HEK293 (cell line): ENCODE data around the gene RACK1.

Source experiments
- EGR2 ChIP-seq: fragments of 450-650 bp; formaldehyde crosslinking; IDR thresholded peaks from 2 replicates; pipeline ENCODE4 v1.5.1; 2016; ENCODE audit warnings: low read depth, missing biosample characterization, missing genetic modification characterization
- GLIS1 ChIP-seq: fragments of 450-650 bp; formaldehyde crosslinking; IDR thresholded peaks from 2 replicates; pipeline ENCODE4 v1.5.1; 2016; ENCODE audit warnings: missing biosample characterization, missing genetic modification characterization
- SETDB1 ChIP-seq: IDR thresholded peaks from one replicate; pipeline ENCODE4 v1.6.1; 2017; ENCODE audit warnings: mild to moderate bottlenecking, low read length, moderate library complexity, mixed read lengths; ENCODE audit not compliant: insufficient read length
- TCF7L2 ChIP-seq: IDR thresholded peaks from 2 replicates; pipeline ENCODE4 v1.6.1; 2011; ENCODE audit warnings: low read depth, mild to moderate bottlenecking, inconsistent platforms, low read length, moderate library complexity, borderline replicate concordance
- ZEB2 ChIP-seq: fragments of 450-650 bp; formaldehyde crosslinking; IDR thresholded peaks from 2 replicates; pipeline ENCODE4 v1.5.1; 2016; ENCODE audit warnings: missing biosample characterization, missing genetic modification characterization
- ZNF16 ChIP-seq: fragments of 450-650 bp; formaldehyde crosslinking; IDR thresholded peaks from 2 replicates; pipeline ENCODE4 v1.5.1; 2016; ENCODE audit warnings: low read depth, missing biosample characterization, missing genetic modification characterization
- ZNF239 ChIP-seq: fragments of 450-650 bp; formaldehyde crosslinking; IDR thresholded peaks from 2 replicates; pipeline ENCODE4 v1.5.1; 2016; ENCODE audit warnings: missing biosample characterization, missing genetic modification characterization
- ZNF335 ChIP-seq: fragments of 450-650 bp; formaldehyde crosslinking; conservative IDR thresholded peaks from 2 replicates; pipeline ENCODE4 v1.5.1; 2016; ENCODE audit warnings: missing biosample characterization, missing genetic modification characterization
- ZNF391 ChIP-seq: fragments of 450-650 bp; formaldehyde crosslinking; IDR thresholded peaks from 2 replicates; pipeline ENCODE4 v1.5.1; 2016; ENCODE audit warnings: low read depth, missing biosample characterization, missing genetic modification characterization, borderline replicate concordance
- ZNF394 ChIP-seq: fragments of 450-650 bp; formaldehyde crosslinking; IDR thresholded peaks from 2 replicates; pipeline ENCODE4 v1.5.1; 2016; ENCODE audit warnings: missing biosample characterization, missing genetic modification characterization, mild to moderate bottlenecking, moderate library complexity, borderline replicate concordance
- ZNF501 ChIP-seq: fragments of 450-650 bp; formaldehyde crosslinking; IDR thresholded peaks from 2 replicates; pipeline ENCODE4 v1.5.1; 2016; ENCODE audit warnings: missing biosample characterization, missing genetic modification characterization
- ZNF514 ChIP-seq: fragments of 450-650 bp; formaldehyde crosslinking; IDR thresholded peaks from 2 replicates; pipeline ENCODE4 v1.5.1; 2016; ENCODE audit warnings: missing biosample characterization, missing genetic modification characterization
- ZNF530 ChIP-seq: fragments of 450-650 bp; formaldehyde crosslinking; IDR thresholded peaks from 2 replicates; pipeline ENCODE4 v1.5.1; 2016; ENCODE audit warnings: low read depth, missing biosample characterization, missing genetic modification characterization
- ZNF585B ChIP-seq: fragments of 450-650 bp; formaldehyde crosslinking; IDR thresholded peaks from 2 replicates; pipeline ENCODE4 v1.5.1; 2016; ENCODE audit warnings: missing biosample characterization, missing genetic modification characterization
- ZNF76 ChIP-seq: fragments of 450-650 bp; formaldehyde crosslinking; IDR thresholded peaks from 2 replicates; pipeline ENCODE4; 2016; ENCODE audit warnings: low read depth, missing biosample characterization, missing genetic modification characterization, borderline replicate concordance
- ZNF768 ChIP-seq: fragments of 450-650 bp; formaldehyde crosslinking; IDR thresholded peaks from 2 replicates; pipeline ENCODE4 v1.5.1; 2018; ENCODE audit warnings: missing biosample characterization, mild to moderate bottlenecking, missing genetic modification characterization
- TF ChIP-seq, protein P1 (sequence below): fragments of 450-650 bp; formaldehyde crosslinking; IDR thresholded peaks from 2 replicates; pipeline ENCODE4 v1.5.1; 2016; ENCODE audit warnings: missing biosample characterization, missing genetic modification characterization, borderline replicate concordance
- TF ChIP-seq, protein P2 (sequence below): fragments of 450-650 bp; formaldehyde crosslinking; IDR thresholded peaks from 2 replicates; pipeline ENCODE4 v1.5.1; 2016; ENCODE audit warnings: missing biosample characterization, missing genetic modification characterization
- TF ChIP-seq, protein P3 (sequence below): fragments of 450-650 bp; formaldehyde crosslinking; IDR thresholded peaks from 2 replicates; pipeline ENCODE4 v1.5.1; 2016; ENCODE audit warnings: missing biosample characterization, missing genetic modification characterization
- TF ChIP-seq, protein P4 (sequence below): fragments of 450-650 bp; formaldehyde crosslinking; IDR thresholded peaks from 2 replicates; pipeline ENCODE4 v1.5.1; 2016; ENCODE audit warnings: missing biosample characterization, missing genetic modification characterization, borderline replicate concordance
- TF ChIP-seq, protein P5 (sequence below): fragments of 450-650 bp; formaldehyde crosslinking; conservative IDR thresholded peaks from 2 replicates; pipeline ENCODE4 v1.5.1; 2016; ENCODE audit warnings: low read depth, missing biosample characterization, missing genetic modification characterization

RACK1 gene

DNA sequence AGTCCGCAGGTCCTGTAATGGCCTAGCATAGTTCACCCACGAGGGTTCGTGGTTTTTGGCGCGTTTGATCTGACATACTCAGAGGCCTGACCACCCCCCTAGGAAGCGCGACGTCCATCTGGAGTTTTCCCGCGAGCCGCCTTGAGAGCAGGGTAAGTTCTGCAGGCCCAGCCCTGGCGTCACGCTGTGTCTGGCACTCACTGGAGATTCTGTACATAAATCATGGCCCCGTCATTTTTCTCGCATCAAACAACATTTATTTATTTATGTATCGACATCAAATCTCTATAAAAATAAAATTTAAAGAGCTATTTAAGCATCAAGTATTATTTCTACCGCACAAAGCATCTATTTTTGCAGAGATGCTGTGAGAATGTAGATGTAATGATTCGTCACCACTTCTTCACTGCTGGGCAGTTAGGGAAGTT is 21.1 kb downstream of the RACK1 start (continued):
- TF ChIP-seq, protein P1, sequence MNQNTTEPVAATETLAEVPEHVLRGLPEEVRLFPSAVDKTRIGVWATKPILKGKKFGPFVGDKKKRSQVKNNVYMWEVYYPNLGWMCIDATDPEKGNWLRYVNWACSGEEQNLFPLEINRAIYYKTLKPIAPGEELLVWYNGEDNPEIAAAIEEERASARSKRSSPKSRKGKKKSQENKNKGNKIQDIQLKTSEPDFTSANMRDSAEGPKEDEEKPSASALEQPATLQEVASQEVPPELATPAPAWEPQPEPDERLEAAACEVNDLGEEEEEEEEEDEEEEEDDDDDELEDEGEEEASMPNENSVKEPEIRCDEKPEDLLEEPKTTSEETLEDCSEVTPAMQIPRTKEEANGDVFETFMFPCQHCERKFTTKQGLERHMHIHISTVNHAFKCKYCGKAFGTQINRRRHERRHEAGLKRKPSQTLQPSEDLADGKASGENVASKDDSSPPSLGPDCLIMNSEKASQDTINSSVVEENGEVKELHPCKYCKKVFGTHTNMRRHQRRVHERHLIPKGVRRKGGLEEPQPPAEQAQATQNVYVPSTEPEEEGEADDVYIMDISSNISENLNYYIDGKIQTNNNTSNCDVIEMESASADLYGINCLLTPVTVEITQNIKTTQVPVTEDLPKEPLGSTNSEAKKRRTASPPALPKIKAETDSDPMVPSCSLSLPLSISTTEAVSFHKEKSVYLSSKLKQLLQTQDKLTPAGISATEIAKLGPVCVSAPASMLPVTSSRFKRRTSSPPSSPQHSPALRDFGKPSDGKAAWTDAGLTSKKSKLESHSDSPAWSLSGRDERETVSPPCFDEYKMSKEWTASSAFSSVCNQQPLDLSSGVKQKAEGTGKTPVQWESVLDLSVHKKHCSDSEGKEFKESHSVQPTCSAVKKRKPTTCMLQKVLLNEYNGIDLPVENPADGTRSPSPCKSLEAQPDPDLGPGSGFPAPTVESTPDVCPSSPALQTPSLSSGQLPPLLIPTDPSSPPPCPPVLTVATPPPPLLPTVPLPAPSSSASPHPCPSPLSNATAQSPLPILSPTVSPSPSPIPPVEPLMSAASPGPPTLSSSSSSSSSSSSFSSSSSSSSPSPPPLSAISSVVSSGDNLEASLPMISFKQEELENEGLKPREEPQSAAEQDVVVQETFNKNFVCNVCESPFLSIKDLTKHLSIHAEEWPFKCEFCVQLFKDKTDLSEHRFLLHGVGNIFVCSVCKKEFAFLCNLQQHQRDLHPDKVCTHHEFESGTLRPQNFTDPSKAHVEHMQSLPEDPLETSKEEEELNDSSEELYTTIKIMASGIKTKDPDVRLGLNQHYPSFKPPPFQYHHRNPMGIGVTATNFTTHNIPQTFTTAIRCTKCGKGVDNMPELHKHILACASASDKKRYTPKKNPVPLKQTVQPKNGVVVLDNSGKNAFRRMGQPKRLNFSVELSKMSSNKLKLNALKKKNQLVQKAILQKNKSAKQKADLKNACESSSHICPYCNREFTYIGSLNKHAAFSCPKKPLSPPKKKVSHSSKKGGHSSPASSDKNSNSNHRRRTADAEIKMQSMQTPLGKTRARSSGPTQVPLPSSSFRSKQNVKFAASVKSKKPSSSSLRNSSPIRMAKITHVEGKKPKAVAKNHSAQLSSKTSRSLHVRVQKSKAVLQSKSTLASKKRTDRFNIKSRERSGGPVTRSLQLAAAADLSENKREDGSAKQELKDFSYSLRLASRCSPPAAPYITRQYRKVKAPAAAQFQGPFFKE (tag by site-specific recombination) = no peak
- TF ChIP-seq, protein P2, sequence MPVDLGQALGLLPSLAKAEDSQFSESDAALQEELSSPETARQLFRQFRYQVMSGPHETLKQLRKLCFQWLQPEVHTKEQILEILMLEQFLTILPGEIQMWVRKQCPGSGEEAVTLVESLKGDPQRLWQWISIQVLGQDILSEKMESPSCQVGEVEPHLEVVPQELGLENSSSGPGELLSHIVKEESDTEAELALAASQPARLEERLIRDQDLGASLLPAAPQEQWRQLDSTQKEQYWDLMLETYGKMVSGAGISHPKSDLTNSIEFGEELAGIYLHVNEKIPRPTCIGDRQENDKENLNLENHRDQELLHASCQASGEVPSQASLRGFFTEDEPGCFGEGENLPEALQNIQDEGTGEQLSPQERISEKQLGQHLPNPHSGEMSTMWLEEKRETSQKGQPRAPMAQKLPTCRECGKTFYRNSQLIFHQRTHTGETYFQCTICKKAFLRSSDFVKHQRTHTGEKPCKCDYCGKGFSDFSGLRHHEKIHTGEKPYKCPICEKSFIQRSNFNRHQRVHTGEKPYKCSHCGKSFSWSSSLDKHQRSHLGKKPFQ (tag by site-specific recombination) = no peak
- TF ChIP-seq ZNF501 (tag by site-specific recombination) = 0 out of 2 replicates have a peak, but pooled peaks have one; percentile 11
- peak; percentile 2 for TF ChIP-seq GLIS1
- TF ChIP-seq, protein P3, sequence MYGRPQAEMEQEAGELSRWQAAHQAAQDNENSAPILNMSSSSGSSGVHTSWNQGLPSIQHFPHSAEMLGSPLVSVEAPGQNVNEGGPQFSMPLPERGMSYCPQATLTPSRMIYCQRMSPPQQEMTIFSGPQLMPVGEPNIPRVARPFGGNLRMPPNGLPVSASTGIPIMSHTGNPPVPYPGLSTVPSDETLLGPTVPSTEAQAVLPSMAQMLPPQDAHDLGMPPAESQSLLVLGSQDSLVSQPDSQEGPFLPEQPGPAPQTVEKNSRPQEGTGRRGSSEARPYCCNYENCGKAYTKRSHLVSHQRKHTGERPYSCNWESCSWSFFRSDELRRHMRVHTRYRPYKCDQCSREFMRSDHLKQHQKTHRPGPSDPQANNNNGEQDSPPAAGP (tag by site-specific recombination) = 0 out of 2 replicates have a peak, but pooled peaks have one; percentile 6
- TF ChIP-seq ZNF768 (tag by site-specific recombination) = no peak
- TF ChIP-seq, protein P4, sequence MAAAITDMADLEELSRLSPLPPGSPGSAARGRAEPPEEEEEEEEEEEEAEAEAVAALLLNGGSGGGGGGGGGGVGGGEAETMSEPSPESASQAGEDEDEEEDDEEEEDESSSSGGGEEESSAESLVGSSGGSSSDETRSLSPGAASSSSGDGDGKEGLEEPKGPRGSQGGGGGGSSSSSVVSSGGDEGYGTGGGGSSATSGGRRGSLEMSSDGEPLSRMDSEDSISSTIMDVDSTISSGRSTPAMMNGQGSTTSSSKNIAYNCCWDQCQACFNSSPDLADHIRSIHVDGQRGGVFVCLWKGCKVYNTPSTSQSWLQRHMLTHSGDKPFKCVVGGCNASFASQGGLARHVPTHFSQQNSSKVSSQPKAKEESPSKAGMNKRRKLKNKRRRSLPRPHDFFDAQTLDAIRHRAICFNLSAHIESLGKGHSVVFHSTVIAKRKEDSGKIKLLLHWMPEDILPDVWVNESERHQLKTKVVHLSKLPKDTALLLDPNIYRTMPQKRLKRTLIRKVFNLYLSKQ (tag by site-specific recombination) = no peak
- no peak for TF ChIP-seq ZNF514 (tag by site-specific recombination)
- no peak for TF ChIP-seq ZEB2 (tag by site-specific recombination)
- TF ChIP-seq ZNF76 = 0 out of 2 replicates have a peak, but pooled peaks have one; percentile 18
- peak; percentile 9 for TF ChIP-seq ZNF394 (tag by site-specific recombination)
- TF ChIP-seq ZNF585B (tag by site-specific recombination) = no peak
- no peak for TF ChIP-seq ZNF239 (tag by site-specific recombination)
- TF ChIP-seq TCF7L2 = no peak
- no peak for TF ChIP-seq ZNF530 (tag by site-specific recombination)
- no peak for TF ChIP-seq SETDB1
- TF ChIP-seq EGR2 (tag by site-specific recombination) = no peak
- TF ChIP-seq ZNF16 (tag by site-specific recombination) = no peak; the same call in 1 of the 2 replicates
- TF ChIP-seq, protein P5, sequence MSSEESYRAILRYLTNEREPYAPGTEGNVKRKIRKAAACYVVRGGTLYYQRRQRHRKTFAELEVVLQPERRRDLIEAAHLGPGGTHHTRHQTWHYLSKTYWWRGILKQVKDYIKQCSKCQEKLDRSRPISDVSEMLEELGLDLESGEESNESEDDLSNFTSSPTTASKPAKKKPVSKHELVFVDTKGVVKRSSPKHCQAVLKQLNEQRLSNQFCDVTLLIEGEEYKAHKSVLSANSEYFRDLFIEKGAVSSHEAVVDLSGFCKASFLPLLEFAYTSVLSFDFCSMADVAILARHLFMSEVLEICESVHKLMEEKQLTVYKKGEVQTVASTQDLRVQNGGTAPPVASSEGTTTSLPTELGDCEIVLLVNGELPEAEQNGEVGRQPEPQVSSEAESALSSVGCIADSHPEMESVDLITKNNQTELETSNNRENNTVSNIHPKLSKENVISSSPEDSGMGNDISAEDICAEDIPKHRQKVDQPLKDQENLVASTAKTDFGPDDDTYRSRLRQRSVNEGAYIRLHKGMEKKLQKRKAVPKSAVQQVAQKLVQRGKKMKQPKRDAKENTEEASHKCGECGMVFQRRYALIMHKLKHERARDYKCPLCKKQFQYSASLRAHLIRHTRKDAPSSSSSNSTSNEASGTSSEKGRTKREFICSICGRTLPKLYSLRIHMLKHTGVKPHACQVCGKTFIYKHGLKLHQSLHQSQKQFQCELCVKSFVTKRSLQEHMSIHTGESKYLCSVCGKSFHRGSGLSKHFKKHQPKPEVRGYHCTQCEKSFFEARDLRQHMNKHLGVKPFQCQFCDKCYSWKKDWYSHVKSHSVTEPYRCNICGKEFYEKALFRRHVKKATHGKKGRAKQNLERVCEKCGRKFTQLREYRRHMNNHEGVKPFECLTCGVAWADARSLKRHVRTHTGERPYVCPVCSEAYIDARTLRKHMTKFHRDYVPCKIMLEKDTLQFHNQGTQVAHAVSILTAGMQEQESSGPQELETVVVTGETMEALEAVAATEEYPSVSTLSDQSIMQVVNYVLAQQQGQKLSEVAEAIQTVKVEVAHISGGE (tag by site-specific recombination) = no peak
- peak; percentile 63 for TF ChIP-seq ZNF335 (tag by site-specific recombination)
- peak; percentile 4; the same call in 1 of the 2 replicates for TF ChIP-seq ZNF391 (tag by site-specific recombination)
